ENCODE results near the gene OSBPL3.

The OSBPL3 gene

GRCh38 chr7:24891311-24891735, 88.7 kb downstream of the OSBPL3 start:
- DNase-seq, result no peak

DNA sequence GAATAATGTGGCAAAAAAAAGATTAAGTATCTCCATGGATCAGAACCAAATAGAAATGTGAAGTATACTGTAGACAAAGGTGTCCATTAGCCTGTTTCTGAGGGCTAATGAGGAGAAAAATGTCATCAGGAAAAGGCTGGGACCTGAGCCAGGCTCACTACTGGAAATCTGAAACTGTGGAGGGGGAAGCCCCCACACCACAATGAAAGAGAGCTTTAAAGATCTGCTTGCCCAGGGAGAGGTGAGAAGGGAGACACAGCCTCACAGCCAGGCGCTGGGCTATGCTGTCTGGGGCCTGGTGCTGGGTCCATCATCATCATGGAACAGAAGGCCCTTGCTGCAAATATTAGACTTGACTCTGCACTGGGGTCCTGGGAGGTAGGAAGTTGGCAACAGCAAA, 90.4 kb downstream of the OSBPL3 start:
- no peak for DNase-seq

GRCh38 chr7:24888653-24889052, 91.3 kb downstream of the OSBPL3 start:
- no peak for DNase-seq

- no peak for DNase-seq
Observed at GRCh38 chr7:24885716-24886115, 94.3 kb downstream of the OSBPL3 start.

DNA sequence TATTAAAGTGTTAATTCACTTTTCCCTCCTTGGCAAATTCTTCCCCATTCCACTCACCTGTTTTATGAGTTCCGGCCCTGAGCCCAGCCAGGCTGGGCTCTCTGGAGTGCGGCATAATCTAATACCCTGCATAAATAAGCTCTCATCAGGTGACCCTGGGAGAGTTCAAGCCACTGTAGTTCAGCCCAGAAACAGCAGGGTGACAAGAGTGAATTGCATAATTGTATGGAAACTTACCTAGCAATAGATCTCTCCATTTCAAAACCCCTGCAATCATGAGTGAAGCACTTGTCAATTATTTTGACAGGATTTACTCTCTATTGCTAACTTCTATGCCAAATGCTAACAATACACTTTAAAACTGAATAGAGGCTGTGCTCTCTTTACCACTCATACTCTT, 94.7 kb downstream of the OSBPL3 start:
- peak; percentile 68 for DNase-seq

DNA sequence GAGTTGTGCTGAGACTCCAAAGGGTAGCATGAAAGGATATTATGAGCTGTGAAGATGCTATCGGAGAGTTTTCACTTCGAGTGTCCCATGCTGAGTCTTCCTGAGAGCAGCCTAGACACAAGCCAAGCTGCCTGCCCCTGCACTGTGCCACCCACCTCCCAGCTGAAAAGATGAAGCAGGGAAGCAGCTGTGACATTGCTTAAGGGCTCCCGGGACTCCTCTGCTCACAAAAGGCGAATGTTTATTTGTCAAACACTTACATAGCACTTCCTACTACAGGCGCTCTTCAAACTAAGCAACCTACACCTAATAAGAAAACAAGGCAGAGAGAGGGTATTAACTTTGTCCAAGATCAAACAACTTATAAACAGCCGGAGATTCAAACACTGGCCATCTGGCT, 95.6 kb downstream of the OSBPL3 start:
- peak; percentile 43 for DNase-seq

DNA sequence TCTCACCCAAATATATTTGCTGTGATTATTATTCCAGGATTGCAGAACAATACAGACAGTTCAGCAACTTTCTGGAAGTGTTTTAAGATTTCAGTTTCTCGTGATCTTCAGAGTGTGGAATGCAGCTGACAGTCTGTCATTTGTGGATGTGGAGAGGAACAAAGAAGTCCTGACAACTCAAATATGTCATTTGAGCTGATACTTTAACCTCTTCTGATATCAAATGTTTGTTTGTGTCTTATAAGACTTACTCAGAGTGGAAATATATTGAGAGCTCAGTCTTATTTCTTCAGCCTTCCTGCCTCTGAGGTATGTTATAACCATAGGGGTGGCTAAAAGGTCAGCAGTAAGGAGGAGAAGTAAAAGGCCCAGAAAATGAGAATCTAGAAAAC, 96.4 kb downstream of the OSBPL3 start:
- DNase-seq, result no peak

DNA sequence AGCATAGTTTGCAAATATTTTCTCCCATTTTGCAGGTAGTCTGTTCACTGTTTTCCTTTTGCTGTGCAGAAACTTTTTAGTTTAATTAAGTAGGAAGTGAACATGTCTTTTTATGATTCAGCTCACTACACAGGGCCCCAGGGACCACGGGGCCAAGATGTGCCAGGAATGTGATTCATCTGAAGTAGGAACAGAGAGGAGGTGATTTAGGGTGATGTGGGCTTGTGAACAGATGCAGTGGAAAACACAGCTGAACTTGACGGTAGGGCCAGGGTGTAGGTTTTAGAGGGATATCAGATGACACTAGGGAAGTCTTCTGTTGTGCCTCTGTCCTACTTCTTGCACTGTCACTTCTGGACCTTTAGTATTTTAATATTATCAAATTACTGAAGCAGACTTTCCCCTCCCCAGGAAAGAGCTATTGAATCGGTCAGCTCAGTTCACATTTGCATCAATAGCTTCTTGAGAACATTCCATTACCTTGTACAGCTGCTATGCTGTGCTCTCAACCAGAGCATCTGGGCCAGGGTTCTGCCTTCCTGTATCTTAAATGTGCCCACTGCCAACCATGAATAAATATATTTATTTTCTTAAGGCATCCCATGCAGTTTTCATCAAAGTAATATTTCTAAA, 96.9 kb downstream of the OSBPL3 start:
- no peak for DNase-seq

DNA sequence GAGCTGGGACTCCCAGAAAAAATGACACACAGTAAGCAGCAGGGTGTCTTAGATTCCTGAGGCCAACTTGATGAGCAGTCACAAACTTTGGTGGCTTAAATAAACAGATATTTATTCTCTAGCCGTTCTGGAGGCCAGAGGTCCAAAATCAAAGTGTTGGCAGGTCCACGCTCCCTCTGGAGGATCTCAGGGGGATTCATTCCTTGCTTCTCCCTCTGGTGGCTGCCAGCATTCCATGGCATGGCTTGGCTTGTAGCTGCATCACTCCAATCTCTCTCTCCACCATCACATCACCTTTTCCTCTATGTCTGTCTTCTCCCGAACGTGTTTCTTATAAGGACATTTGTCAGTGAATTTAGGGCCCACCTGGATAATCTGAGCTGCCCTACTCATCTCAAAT, 98.4 kb downstream of the OSBPL3 start:
- no peak for DNase-seq

DNA sequence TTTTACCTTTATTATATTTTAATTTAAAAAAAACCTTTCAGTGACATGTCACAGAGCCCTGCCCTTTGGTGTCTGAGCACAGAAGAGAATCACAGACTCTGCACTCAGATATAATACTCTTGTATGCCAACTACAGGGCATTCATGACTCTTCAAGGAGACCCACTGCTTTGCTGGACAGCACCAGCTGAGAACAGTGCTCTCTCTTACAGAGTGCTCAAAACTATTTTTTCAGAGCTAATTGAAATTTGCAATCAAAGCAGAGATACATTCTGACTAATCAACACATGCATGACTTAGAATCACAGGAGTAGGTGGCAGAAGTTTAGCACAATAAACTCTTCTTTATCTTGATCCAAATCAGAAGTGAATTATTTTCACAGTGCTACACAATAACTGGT, 99.1 kb downstream of the OSBPL3 start:
- no peak for DNase-seq

GRCh38 chr7:24879291-24879690, 100.7 kb downstream of the OSBPL3 start:
- DNase-seq, result no peak

GRCh38 chr7:24877790-24878311, 102.1 kb downstream of the OSBPL3 start:
- no peak for DNase-seq

DNA sequence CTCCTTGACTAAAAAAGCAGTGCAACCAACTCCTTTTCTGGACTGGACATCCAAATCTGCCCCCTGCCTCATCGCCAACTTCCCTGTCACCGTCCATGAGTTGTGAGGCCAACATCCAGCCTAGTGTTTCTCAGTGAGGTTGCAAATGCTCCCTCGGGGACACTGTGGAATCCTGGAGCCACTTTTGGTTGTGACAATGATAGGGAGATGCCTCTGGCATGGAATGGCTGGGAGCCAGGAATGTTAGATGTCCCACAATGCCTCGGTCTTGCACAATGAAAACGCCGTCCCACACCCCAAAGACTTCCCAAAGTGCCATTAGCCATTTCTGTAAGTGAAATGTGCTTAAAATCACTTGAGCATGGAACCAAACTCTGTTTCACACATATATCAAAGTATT, 105.2 kb downstream of the OSBPL3 start:
- DNase-seq, result no peak

DNA sequence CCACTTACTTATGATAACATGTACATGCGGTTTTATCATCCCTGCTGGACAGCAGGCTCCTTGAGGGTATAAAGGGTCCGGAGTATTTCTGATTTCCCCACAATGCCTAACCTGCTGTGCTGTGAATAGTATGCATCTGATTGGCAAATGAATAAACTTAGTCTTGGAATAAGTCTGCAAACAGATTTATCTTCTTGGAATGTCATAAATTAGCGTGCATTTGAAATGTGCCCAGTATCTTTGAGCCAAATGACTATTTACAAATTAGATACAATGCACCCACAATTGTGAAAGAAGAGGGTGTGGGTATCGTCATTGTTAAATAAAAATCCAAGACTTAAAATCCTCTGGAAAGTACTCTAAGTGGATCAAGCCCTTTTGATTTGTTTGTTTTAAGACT, 106.0 kb downstream of the OSBPL3 start:
- DNase-seq, result no peak

DNA sequence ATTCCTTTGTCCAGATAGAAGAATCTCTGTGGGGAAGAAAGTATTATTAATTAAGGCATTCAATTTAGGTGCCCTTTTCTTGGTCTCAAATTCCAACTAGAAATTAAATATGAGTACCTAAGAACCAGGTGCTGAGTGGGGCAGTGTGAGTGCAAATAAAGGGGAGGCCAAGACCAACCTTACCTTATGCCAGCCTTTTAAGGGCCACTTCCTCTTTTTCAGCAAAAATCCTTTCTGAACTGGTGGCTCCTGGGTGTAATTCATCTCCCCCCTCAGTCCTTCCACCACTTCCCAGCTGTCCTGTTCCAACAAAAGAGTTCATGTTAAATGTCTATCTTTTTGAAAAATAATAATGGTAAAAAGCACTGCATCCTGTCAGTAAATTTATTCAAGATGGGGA, 108.2 kb downstream of the OSBPL3 start:
- DNase-seq, result no peak

DNA sequence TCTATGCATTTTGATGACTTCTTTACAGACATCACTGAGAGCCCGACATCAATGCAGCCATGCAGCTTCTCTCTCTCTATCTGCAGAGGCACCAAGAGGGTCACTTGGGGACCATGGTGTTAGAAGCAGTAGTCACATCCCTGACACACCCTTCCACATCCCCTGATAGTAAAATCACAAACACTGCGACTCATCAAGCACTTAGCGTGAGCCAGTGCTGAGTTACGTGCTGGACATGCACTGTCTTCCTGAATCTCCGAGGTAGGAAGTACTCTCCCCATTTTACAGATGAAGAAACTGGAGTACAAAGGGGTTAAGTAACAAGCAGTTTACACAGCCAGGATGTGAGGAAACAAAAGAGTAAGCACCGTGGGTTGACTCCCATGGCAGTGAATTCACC, 109.2 kb downstream of the OSBPL3 start:
- DNase-seq, result no peak

GRCh38 chr7:24869572-24869971, 110.4 kb downstream of the OSBPL3 start:
- no peak for DNase-seq

DNA sequence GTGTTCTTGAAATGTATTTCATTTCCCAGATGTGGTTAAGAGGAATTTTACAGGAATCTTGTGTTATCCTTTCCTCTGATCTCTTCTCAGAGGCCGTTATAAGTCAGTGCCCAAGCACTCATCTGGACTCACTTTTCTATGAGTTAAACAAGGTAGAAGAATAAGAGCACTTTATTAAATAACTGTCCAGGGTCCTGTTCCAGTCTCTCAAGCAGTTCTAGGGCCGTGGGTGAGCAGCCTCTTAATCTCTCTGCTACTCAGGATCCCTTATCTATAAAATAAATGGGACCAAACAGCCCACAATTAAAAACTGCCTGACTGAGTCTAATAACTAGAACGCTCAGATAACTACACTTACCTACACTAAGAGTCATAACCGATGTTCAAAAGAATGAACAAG, 111.2 kb downstream of the OSBPL3 start:
- DNase-seq, result no peak

DNA sequence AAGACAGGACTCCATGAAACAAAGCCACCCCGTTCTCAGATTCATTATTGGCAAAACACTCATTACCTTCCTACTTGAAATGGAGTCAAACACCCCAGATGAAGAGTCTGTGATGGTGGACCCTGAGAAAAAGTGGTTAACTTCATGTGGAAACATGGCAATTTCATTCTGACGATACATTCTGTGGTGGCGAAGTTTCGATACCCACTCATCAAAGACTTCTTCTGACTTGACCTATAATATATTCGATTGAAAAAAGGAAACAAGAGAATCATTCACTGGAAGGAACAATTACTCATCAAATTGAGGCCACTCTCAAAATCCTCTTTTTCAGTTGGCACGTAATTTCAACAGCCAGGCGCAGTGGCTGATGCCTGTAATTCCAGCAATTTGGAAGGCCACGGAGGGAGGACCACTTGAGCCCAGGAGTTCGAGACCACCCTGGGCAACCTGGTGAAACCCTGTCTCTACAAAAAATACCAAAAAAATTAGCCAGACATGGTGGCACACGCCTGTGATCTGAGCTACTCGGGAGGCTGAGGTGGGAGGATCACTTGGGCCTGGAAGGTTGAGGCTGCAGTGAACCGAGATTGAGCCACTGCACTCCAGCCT, 113.9 kb downstream of the OSBPL3 start:
- no peak for DNase-seq

DNA sequence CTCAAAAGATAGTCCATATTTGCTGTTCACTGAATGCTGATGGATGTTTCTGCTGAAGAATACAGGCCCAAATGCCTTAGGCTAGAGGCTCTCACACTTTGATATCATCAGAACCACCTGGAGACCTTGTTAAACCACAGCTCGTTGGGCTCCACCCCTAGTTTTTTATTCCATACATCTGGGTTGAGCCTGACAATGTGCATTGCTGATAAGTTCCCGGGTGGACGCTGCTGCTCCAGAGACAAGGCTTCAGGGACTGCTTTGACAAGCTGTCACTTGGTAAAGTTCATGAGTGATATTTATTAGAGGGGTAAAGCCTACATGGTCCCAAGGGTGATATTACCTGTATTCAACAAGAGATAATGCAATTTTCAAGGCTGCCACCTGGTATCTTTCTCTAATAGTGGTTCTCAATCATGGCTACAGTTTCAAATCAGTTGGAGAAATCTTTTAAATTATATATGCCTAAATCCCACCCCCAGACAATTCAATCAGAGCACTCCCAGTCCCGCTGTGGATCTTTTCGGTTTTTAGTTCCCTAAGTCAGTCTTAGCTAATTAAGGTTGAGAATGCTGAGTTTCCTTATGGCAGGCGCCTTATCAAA, 115.7 kb downstream of the OSBPL3 start:
- DNase-seq, result no peak

DNA sequence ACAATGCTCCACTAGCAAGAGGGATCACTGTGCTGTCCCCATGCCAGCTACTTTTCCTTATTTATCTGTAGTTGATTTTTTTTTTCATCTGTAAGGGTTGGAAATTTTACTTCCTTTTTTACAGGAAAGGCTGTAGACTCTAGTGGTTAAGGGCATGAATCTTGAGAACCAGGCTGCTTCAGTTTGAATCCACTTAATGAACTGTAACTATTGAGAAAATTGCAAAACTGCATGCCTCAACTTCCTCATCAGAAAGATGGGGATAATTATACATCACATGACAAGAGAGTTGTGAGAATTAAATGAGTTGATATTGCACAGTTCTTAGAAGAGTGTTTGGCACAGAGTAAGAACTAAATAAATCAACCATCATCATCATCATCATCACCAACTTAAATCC, 116.4 kb downstream of the OSBPL3 start:
- no peak for DNase-seq

DNA sequence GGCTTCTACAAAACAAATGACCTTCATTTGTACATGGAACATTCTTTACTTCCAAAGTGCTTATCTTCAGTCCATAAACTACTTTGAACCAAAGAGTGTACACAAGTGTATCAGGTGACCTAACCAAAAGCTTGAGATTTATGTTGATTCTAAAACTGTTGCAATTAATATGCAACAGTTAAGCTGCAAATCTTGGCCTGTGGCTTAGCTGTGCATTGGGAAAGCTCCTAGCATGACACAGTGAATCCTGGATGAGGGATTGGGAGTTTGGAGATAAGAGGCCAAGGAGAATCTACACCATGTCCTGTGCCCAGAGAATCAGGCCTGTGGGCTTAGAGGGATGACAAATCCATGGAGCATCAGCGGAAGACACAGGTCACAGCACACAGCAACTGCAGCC, 117.5 kb downstream of the OSBPL3 start:
- DNase-seq, result no peak

DNA sequence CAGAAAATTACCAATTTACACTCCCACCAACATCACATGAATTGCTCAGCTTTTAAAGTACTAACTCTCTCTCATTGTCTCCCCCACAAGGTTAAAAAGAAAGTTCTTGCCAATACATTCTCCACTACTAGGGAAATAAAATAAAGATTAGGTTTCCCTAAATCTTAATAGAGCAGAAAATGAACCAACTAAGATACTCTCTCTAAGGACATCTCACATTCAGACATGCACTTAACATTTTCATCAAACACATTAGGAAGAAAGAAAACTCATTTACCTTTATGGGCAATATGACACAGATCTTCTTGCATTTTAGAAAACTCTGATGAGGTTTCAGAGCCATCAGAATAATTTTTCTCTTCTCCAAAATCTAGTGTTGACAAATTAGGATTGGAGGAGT, 118.6 kb downstream of the OSBPL3 start:
- DNase-seq, result no peak

DNA sequence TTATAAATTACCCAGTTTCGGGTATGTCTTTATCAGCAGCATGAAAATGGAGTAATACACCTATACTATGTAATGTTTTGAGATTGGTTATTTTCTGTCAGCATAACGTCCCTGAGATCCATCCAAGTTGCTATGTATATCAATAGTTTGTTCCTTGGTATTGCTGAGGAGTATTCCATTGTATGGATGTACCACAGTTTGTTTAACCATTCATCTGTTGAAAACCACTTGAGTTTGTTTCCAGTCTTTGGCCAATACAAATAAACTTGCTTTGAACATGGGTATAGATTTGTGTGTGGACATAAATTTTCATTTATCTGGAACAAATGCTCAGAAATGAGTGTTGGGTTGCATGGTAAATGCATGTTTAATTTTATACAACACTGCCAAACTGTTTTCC, 119.4 kb downstream of the OSBPL3 start:
- DNase-seq, result no peak

Measured in NCI-H748 treated with DMSO at 0.1 percent for 48 hours (cell line).